Kidney capillary endothelial cell (primary cell): Measurements from ENCODE around the gene ESR1.
"Not testable (repeated sequence)": the region's sequence is repeated elsewhere in the genome, so short reads cannot be mapped to it uniquely, and the experiment has no call there.

ENCODE experiments used
- DNase-seq: peaks from one replicate; pipeline ENCODE4 v3.0.0-alpha.2; 2018; ENCODE audit warnings: low spot score

The ESR1 gene

DNA sequence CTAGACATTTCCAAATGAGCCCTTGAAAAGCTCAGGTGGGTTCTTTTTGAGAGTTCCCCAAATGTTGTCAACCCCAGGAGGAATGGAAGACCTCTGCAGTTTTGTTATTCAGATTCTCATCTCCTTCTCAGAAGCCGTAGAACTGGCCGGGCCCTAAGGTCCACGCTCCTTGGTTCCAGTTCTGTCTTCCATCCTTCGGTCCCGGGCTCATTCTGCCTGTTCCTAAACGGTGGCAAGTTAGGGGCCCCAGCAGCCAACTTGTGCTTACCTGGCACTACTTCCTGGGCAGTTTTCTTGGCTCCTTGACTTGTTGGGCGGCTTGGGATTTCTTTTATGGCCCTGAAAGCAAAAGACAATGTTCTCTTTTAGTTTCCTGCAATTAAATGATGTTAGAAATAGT is 6.4 kb downstream of the ESR1 start:
- DNase-seq = no peak

DNA sequence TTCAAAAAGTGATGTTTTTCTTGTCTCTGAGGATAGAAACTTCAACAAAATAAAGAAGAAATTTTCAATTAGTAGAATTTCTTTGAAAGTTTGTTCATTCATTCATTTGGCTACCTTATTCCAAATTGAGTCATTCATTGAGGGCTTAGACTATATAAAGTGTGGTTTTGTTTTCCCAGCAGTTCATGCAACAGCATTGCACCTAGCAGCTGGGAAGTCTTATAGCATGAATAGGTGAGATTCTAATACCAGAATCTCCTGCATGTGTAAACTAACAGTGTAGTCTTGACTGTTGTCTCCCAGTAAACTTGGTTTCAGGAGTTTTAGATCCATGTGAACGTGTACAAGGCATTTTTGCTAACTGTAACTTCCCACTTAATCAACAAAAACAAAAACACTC is 7.1 kb downstream of the ESR1 start:
- no peak for DNase-seq

DNA sequence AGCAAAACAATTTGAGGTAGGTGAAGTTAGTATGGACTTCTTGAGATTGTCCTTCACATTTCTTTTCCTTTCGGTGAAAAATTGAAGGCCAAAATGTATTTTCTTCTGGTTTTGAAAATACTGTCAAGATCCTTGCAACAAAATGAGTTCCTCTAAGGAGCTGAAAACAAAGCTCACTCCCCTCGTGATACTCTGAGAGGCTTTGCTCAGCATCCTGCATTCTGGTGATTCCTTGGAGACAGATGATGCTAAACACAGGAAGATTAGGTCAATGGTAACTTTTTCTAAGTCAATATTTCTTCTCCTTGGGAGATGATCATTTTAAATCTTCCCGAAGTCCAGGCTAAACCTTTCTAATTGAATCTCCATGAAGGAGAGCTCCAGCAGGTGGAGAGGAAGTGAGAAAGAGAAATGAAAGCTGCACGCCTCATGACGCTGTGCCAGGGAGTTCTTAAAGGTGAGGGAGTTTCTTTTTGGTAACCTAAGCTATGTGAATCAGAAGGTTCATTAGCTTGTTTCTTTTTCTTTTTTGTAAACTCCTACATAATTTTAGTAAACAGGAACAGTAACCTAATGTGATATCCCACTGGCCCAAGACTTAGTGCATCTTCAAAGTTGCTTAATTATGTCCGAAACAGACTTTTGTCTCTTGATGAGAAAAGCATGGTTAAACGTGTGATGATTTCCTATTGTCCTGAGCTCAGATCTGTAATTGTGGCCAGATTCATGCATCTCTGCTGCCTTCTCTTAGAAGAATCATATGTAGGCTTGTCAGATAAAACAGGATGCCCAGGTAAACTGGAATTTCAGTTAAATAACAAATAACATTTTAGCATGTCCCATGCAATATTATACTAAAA is 15.0 kb downstream of the ESR1 start:
- no peak for DNase-seq

- no peak for DNase-seq
Measured at GRCh38 chr6:151826517-151827142, 19.1 kb downstream of the ESR1 start.

DNA sequence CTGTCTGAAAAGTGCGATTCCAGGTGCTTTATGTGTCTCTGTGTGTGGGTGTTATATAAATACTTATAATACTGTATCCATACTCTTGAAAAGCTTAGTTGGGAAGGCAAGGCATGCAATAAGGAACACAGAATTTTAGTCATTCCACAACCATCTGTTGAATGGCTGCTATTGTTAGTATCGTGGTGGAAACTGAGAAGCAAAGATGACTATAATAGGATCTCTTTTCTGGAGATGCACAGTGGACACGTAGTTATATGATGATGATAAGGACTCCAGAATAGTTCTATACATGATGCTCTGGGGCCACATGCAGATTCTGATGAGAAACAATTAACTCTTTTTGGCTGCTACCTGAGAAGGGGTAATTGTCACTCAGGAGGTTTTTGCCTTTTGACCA is 25.2 kb downstream of the ESR1 start:
- DNase-seq = no peak

GRCh38 chr6:151835396-151835795 is 27.9 kb downstream of the ESR1 start:
- DNase-seq = no peak

DNA sequence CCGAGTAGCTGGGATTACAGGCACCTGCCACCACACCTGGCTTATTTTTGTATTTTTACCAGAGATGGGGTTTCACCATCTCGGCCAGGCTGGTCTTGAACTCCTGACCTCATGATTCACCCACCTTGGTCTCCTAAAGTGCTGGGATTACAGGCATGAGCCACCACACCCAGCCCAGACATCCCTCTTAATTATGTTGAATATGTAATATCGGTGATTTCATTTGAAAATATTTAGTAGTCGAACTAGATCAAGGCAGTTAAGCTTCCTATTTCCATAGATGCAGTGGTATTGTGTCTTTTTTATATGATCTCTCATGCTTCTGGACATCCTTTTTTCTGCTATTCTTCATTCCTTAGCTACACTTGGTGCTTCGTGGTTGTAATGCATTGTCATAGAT is 29.7 kb downstream of the ESR1 start:
- no peak for DNase-seq

DNA sequence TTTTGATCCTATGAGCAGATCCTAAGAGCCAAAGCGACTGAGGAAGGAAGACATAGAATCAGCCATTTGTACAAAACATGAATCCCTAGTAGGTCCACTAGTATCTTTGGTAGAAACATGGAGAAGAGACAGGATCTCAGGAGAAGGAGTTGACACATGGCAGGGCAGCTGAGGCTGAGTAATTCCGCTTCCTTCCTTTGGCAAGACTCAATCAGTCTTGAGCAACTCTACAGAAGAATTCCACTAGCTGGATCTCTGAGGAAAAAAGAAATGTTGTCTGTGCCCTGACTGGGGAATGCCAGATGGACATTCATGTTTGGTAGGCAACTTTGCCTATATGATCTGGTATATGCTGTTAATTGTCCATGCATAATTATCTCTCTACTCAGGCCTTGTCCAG is 35.3 kb downstream of the ESR1 start:
- no peak for DNase-seq

GRCh38 chr6:151847064-151847463 is 39.6 kb downstream of the ESR1 start:
- peak; percentile 4 for DNase-seq

DNA sequence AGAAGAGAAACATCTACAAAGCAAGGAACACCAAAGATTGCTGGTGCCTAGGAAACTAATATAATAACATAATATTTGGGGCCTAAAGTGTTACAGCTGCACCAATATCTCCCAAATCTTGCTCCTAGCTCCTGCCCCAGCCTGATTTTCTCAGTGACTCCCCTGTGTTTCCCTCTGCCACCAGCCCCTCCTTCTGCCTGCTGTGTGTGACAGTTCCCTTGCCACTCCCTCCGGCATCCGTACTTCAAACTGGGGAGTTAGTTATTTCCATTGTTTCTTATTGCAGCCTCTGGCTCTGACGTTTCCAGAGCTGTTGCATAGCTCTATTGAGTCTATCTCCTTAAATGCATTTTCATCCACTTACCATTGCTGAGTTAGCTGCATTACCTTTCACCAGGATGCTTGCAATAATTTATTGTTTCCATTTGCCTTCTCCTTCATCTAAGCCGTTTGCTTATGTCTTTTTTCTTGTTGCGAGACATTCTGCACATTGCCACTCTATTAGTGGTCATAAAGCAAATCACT is 43.1 kb downstream of the ESR1 start:
- DNase-seq = no peak

- DNase-seq = no peak
Measured at GRCh38 chr6:151858294-151858693, 50.8 kb downstream of the ESR1 start.

GRCh38 chr6:151862461-151862860 is 55.0 kb downstream of the ESR1 start:
- no peak for DNase-seq

DNA sequence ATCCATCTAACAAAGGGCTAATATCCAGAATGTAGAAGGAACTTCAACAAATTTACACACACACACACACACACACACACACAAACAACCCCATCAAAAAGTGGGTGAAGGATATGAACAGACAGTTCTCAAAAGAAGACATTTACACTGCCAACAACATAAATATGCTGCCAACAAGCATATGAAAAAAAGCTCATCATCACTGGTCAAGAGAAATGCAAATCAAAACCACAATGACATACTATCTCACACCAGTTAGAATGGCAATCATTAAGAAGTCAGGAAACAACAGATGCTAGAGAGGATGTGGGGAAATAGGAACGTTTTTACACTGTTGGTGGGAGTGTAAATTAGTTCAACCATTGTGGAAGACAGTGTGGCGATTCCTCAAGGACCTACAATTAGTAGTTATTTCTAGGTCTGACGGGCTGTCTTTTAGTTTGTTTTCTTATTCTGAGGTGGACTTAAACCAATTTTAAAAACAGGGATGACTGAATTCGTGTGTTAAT is 59.9 kb downstream of the ESR1 start:
- not testable (repeated sequence) for DNase-seq

DNA sequence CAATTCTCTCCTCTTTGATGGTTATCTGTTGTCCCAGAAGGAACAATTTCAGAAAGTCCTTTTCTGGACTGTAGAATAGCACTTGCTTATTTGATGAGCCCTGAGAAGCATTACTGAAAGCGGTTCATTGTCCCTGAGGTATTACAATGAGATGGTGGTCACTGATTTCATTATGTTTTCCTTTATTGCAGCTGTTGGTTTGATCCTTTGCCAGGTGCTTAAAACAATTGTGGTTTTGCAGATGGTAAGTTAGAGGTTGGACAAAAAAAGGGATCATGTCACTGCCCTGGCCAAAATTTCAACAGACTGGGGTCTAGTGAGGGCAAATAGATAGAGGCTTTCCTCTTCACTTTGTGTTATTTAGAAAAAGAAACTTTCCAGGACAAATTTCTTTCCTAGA is 61.9 kb downstream of the ESR1 start:
- no peak for DNase-seq

GRCh38 chr6:151869787-151870186 is 62.3 kb downstream of the ESR1 start:
- DNase-seq = no peak

GRCh38 chr6:151870375-151870774 is 62.9 kb downstream of the ESR1 start:
- DNase-seq = no peak

- no peak for DNase-seq
Measured at GRCh38 chr6:151875524-151875923, 68.0 kb downstream of the ESR1 start.

DNA sequence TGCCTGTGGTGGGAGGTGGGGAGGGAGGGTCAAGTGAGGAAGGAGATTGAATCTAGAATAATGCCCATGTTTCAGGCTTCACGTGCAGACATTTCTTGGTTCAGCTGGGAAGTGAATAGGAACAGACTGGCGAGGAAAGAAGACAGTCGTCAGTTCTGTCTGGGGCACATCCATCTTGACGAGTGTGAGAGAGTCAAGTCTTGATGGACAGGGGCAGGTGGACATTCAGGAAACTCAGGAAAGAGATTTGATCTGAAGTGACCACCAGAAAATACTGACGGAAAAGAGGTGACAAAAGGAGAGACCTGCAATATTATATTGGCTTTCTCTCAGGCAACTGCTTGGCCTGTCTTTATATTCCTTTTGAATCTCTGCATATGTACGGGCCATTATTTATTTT is 68.6 kb downstream of the ESR1 start:
- no peak for DNase-seq

- DNase-seq = no peak
Measured at GRCh38 chr6:151877458-151877857, 70.0 kb downstream of the ESR1 start.

DNA sequence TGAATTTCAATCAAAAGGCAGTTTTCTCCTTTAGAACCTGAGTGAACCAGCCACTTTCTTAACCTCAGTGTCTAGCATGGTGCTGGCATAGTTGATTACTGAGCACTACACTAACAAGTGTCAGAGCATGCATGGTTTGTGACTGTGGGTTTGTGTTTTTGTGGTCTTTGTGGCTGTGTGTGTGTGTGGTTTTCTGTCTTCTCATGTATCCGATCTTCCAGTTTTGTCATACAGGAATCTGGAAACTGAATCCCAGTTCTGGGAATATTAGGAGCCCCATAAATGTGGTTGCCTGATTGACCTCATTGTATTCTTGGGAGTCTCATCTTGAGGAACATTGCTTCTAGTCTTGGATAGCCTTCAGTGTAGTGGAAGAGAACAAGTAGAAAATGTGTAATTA is 73.7 kb downstream of the ESR1 start:
- no peak for DNase-seq

DNA sequence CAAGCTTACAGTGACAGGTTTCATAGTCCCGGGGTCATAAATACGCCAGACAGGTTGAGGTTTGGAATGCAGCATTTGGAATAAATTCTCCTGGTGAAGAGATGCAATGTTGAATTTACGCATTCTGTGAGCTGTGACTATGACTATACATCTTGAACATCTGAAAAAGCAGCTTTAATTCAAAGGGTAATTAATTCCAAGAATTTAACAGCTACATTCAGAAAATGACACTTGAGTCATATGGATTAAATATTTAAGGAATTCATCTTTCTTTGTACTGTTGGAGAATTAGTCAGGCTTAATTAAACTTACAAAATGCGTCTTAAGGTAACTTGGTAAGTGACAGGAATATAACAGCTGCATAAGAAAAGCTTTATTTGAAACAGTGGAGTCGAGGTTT is 74.7 kb downstream of the ESR1 start:
- no peak for DNase-seq

- DNase-seq = no peak
Measured at GRCh38 chr6:151885234-151885633, 77.8 kb downstream of the ESR1 start.

DNA sequence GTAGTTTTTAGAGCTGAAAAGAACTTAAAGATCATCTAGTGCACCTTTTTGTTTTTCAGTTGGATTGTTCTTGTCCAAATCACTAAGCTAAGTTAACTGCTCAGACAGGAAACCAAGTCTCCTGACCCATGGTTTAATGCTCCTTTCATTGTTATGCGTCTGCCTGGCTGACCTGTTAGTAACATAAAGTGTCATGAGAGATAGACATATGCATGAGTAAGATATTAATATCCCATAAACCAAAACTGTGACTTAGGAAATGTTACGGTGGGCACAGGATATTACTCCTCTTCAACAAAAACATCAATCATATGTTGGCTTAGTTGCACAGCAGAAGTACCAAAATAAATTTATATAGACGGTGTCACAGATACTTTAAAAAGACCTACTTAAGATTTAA is 84.0 kb downstream of the ESR1 start:
- peak; percentile 17 for DNase-seq
